Cardiac muscle cell (in vitro differentiated cells and primary cell): ENCODE measurements around the gene SUSD3. TPM values are rescaled to one million over a fixed set of nuclear protein-coding genes. Genes with fewer than 3 reads are reported as not detected.

Source experiments
- DNase-seq, 2 donors: peaks; one replicate each; pipeline versions ENCODE4 v3.0.0 to v3.0.0-alpha.2; 2010 to 2017; ENCODE audit warnings: low read depth in 1 of 2, low spot score in 1 of 2
- H3K27ac ChIP-seq: fragments of 200-600 bp; sonication (generic); 2 replicates; pipeline ENCODE4 v1.5.1; 2016
- H3K27me3 ChIP-seq: fragments of 200-600 bp; sonication (generic); 2 replicates; pipeline ENCODE4 v1.6.0; 2016; ENCODE audit warnings: control low read depth
- H3K36me3 ChIP-seq: fragments of 200-600 bp; sonication (generic); 2 replicates; pipeline ENCODE4 v1.5.1; 2016; ENCODE audit warnings: control low read depth
- H3K4me1 ChIP-seq: fragments of 200-600 bp; sonication (generic); 2 replicates; pipeline ENCODE4 v1.8.1; 2017; ENCODE audit warnings: low read depth, mild to moderate bottlenecking, mixed run types
- H3K4me3 ChIP-seq: fragments of 200-600 bp; sonication (generic); 2 replicates; pipeline ENCODE4 v1.5.1; 2016; ENCODE audit warnings: mild to moderate bottlenecking
- H3K9me3 ChIP-seq: fragments of 200-600 bp; sonication (generic); 2 replicates; pipeline ENCODE4 v1.5.1; 2017; ENCODE audit warnings: low read depth, mild to moderate bottlenecking, control low read depth
- polyA plus RNA-seq: library from polyadenylated mRNA; unstranded; fragments of >200 nt; fragmentation: Nextera tagmentation; extraction: Ambion mirVana; gene quantifications from 2 replicates; pipeline ENCODE4 v1.2.1, GENCODE V29; 2016
- total RNA-seq: library from RNA; depleted of rRNA; stranded (reverse); fragments of >200 nt; gene quantifications from 2 replicates; pipeline ENCODE4 v1.2.3, GENCODE V29; 2016
- TF ChIP-seq, protein P1 (sequence below): IDR thresholded peaks from 2 replicates; pipeline ENCODE4 v1.5.1; 2012; ENCODE audit warnings: low read depth, mild to moderate bottlenecking, low read length

The SUSD3 gene
- total and polyA plus RNA-seq, 2 experiments from 2014 or later = not detected

DNA sequence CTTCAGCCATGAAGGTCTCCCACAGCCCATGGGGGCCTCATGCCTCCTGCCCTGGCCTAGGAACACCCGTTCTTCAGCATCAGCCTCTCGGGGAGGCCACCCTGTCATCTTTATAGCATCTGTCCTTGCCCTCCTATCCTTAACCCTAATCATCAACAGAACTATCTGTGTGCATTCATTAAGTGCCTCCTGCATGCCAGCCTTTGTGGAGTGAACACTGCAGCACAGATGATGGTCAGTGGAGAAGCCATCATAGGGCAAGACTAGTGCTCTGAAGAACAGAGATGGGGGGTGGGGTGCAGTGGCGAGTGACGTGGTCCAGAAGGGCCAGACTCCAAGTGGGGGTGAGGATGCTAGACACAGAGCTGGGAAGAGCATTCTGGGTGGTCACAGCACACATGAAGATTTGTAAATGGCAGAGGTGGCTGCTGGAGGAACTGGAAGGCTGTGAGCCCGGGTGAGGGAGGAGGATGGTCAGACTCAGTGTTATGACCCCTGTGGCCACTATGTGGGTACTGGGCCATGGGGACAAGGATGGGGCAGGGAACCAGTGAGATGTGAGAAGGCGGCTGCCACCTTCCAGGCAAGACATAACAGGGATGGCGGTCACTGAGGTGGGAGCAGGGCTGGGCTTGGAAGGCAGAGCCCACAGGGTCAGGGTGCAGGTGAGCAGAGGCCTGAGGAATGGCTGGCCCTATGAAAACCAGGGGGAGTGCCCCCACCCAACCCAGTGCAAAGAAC lies 33.9 kb downstream of the SUSD3 start:
- no peaks in the 10 kb centered on the region for H3K9me3 ChIP-seq
- H3K27ac ChIP-seq = no peak overlapping the region
- H3K4me1 ChIP-seq = peaks cover 9% of the 10 kb centered on the region
- DNase-seq = no peak
- no peaks in the 10 kb centered on the region for H3K27me3 ChIP-seq
- TF ChIP-seq, protein P1, sequence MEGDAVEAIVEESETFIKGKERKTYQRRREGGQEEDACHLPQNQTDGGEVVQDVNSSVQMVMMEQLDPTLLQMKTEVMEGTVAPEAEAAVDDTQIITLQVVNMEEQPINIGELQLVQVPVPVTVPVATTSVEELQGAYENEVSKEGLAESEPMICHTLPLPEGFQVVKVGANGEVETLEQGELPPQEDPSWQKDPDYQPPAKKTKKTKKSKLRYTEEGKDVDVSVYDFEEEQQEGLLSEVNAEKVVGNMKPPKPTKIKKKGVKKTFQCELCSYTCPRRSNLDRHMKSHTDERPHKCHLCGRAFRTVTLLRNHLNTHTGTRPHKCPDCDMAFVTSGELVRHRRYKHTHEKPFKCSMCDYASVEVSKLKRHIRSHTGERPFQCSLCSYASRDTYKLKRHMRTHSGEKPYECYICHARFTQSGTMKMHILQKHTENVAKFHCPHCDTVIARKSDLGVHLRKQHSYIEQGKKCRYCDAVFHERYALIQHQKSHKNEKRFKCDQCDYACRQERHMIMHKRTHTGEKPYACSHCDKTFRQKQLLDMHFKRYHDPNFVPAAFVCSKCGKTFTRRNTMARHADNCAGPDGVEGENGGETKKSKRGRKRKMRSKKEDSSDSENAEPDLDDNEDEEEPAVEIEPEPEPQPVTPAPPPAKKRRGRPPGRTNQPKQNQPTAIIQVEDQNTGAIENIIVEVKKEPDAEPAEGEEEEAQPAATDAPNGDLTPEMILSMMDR = no peak
- H3K36me3 ChIP-seq = no peaks in the 10 kb centered on the region
- H3K4me3 ChIP-seq = no peak overlapping the region

DNA sequence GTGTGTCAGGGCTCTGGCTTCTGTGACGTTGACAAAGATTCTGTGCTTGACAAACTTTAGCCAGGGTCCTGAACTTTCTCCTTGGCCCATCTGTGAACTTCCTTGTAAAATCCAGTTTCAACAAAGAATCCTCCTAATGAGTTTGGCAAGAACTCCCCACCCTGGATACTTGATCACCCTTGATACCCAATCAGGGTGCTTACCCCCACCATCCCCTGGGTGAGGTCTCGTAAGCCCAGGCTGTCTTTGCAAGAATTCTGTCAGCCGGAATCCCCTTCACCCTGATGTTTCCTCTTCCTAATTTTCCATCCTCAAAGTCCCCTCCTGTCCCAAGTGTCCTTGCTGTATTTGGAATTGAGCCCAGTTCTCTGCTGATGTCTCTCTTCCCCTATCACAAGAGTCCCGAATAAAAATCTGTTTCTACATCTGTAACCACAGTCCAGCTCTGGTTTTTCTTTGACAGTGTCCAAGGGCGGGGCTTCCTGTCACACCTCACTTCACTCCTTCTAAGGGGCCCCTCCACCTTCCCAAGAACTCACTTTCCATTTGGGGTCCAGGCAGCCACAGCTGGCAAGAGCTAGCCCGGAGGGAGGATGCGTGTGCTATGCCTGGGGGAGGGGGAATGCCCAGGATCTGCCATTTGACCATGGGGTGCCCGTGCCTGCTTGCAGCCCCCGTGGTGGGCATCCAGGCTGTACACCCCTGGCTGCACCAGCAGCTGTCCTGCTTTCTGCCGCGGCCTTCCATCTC lies 34.8 kb downstream of the SUSD3 start:
- DNase-seq = no peak
- TF ChIP-seq, protein P1 = no peak
- no peak overlapping the region for H3K27ac ChIP-seq

DNA sequence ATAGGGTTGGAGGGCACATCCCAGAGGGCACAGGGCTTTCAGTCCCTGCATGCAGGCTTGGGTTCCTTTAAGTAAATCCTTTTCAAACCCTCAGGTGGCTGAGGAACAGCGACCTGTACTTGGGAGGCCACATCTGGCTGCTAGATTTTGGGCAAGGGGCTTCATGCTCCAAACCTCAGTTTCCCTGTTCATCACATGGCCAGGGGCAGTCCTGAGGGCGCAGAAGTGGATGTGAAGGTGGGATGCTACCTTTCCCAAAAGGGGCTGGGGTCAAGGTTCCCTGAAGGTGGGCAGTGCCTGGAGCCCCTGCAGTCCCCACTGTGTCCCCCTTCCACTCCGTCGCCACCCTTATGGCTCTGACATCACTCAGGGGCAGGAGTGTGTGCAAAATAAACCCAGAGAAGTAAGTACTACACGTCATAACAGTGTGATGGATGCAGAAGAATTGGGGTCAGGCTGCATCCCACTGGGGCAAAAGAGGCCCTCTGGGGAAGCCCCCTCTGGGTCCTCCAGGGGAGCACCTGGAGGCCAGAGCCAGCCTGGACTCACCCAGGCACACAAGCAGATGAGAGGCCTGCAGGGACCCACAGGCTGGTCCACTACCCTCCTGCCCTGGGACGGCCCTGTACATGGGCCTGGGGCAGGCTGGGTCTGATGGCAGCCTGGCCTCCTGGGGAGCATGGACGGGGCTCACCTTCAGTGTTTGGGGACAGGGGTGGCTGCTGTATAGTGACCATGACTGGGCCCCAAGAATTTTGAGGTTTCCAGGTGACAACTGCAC lies 35.6 kb downstream of the SUSD3 start:
- TF ChIP-seq, protein P1 = no peak
- Histone ChIP-seq H3K27me3 (no peaks in the 10 kb centered on the region), H3K9me3 (no peaks in the 10 kb centered on the region), H3K36me3 (no peaks in the 10 kb centered on the region), H3K27ac (no peak overlapping the region), H3K4me1 (peaks cover 9% of the 10 kb centered on the region), H3K4me3 (no peak overlapping the region)
- DNase-seq = no peak

More for the DNA sequence above, 34.8 kb downstream of the SUSD3 start:
- Histone ChIP-seq H3K9me3 (no peaks in the 10 kb centered on the region), H3K4me1 (peaks cover 9% of the 10 kb centered on the region), H3K4me3 (no peak overlapping the region), H3K27me3 (no peaks in the 10 kb centered on the region), H3K36me3 (no peaks in the 10 kb centered on the region)

DNA sequence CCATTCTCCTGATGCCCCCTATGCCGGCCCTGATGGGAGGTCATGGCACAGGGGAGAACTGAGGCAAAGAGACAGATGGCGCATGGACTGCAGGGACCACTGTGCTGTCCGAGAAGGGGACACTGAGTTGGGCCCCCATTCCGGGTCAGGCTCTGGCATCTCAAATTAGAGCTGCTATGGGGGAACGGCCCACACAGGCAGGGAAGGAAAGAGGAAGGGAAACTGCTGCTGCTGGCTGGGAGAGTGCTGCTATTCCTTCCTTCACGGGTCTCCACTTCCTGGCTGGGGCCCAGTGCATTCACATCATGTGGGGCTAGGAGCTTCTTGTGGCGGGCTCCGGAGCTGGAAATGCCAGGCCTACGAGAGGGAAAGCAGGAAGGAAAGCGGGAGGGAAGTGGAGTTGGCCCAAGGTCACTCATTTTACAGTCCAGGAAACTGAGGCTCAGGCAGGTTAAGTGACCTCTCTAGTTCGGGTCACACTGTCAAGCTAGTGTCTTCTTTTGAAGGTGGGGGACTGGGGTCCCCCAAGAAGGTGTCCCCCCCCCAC lies 36.2 kb downstream of the SUSD3 start:
- Histone ChIP-seq H3K9me3 (no peaks in the 10 kb centered on the region), H3K36me3 (no peaks in the 10 kb centered on the region), H3K4me3 (peak overlapping the region; percentile 46), H3K4me1 (peaks cover 9% of the 10 kb centered on the region), H3K27ac (peak overlapping the region; percentile 89), H3K27me3 (no peaks in the 10 kb centered on the region)
- peak in 1 of 2 donors; percentile 28 for DNase-seq
- TF ChIP-seq, protein P1 = no peak
